HG03457 (cell line): ENCODE data around the gene KRTAP5-11.
"Not testable (repeated sequence)": the region's sequence is repeated elsewhere in the genome, so short reads cannot be mapped to it uniquely, and the experiment has no call there.

Experiments used
- ATAC-seq: cut with Tn5 transposase; IDR thresholded peaks from one replicate; pipeline ENCODE4 v1.9.1; 2021; ENCODE audit warnings: moderate number of reproducible peaks; ENCODE audit not compliant: unreplicated experiment

The KRTAP5-11 gene

GRCh38 chr11:71557257-71557656 lies 25.4 kb downstream of the KRTAP5-11 start:
- no peak for ATAC-seq

DNA sequence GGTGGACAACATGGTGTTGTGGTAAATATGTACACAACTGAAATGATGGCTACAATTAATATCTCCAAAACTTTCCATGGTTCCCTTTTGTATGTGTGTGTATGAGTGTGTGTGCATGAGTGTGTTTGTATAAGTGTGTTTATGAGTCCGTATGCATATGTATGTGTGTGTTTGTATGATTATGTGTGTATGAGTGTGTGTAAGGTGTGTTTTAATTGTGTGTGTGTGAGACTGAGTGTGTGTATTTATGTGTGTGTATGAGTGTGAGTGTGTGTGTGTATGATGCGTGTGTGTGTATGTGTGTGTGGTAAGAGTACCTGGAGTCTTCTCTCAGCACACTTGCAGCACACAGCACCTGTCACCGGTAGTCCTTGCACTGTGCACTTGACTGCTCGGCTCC lies 26.7 kb downstream of the KRTAP5-11 start:
- ATAC-seq, result no peak

DNA sequence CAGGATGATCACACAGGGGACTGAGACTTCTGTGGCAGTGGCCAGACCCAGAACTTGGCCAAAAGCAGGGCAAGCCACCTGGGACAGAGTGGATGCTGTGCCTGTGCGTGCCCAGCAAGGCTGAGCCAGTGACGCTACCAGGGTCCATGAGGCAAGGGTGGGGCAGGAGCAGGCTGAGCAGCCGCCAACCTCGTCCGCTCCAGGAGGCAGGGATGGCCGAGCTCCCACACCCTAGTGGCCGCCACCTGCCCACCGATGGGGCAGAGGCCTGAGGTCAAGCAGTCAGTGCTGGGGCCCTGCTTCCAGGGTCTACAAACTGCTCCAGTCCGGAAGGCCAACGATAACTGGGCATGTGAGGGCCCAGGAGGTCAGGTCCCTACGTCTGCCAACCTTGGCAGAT lies 27.2 kb downstream of the KRTAP5-11 start:
- ATAC-seq, result no peak

DNA sequence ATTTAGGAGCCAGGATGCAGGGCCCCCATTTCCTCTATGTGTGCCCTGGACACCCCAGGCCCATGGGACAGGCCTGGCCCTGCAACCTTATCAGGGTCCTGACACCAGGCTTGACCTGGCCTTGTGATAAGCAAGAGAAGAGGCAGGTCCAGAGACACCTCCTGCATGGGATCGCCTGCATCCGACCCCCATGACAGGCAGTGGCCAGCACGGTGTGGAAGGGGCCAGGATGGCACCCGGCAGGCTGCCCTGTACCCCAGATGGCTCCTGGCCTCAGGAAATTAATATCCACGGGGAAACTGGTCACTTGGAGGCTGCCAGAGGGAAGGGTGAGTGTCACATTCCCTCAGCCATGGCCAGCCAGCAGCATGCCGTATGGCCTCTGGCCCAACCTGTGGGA lies 27.7 kb downstream of the KRTAP5-11 start:
- ATAC-seq, result no peak

DNA sequence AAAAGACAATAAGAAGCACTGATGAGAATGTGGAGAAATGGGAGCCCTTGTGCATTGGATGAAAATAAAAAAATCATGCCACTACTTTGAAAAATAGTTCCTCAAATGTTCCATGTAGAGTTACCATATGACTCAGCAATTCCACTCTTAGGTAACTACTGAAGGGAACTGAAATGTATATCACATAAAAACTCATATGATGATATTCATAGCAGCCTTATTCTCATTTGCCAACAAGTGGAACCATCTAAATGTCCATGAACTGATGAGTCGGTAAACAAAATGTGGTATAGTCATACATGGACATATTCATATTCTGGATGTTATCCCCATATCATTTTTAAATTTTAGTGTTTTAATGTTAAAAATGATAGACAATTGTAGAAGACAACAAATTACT lies 31.0 kb downstream of the KRTAP5-11 start:
- ATAC-seq, result no peak

- ATAC-seq, result no peak
Observed at GRCh38 chr11:71548716-71549151, 33.9 kb downstream of the KRTAP5-11 start.

GRCh38 chr11:71548120-71548519 lies 34.6 kb downstream of the KRTAP5-11 start, which contains the start of gene KRTAP5-9:
TSS of gene KRTAP5-9 (plus strand) at chr11:71548420. CDS start at chr11:71548658, 238 bp downstream.
- ATAC-seq, result no peak

GRCh38 chr11:71545405-71545966 lies 37.2 kb downstream of the KRTAP5-11 start:
- ATAC-seq, result no peak

DNA sequence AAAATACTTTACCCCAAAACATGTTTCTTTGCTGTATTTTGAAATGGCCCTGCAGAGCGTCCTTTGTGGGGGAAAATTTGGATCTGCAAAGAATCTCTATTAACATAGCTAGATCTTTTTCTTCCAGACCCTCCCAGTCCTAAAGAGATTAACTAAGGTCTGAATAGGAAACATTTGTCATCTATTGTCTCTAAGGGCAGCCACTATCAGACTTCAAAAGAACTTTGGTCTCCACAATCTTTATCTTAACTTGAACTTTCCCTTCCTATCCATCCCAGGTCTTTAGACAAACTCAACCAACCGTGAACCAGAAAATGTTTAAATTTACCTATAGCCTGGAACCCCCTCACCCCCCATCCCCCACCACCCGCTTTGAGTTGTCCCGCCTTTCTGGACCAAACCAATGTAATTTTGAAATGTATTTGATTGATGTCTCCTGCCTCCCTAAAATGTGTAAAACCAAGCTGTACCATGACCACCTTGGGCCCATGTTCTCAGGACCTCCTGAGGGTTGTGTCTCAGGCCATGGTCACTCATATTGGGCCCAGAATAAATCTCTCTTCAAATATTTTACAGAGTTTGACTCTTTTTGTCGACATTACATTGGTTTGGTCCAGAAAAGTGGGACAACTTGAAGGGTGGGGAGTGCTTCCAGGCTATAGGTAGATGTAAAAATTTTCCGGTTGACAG lies 38.0 kb downstream of the KRTAP5-11 start:
- ATAC-seq, result no peak

DNA sequence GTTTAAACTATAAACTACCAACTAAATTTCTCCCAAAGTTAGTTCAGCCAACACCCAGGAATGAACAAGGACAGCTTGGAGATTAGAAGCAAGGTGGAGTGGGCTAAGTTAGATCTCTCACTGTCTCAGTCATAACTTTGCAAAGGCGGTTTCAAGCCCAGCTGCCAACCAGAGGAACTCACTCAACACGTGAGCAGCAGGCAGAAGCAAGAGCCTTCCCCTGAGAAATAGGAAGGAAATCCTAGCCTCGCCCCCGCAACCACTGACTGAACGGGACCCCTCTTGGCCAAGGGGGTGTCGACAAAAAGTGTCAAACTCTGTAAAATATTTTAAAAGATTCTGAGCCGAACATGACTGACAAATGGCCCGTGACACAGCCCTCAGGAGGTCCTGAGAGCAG lies 38.8 kb downstream of the KRTAP5-11 start:
- no peak for ATAC-seq

DNA sequence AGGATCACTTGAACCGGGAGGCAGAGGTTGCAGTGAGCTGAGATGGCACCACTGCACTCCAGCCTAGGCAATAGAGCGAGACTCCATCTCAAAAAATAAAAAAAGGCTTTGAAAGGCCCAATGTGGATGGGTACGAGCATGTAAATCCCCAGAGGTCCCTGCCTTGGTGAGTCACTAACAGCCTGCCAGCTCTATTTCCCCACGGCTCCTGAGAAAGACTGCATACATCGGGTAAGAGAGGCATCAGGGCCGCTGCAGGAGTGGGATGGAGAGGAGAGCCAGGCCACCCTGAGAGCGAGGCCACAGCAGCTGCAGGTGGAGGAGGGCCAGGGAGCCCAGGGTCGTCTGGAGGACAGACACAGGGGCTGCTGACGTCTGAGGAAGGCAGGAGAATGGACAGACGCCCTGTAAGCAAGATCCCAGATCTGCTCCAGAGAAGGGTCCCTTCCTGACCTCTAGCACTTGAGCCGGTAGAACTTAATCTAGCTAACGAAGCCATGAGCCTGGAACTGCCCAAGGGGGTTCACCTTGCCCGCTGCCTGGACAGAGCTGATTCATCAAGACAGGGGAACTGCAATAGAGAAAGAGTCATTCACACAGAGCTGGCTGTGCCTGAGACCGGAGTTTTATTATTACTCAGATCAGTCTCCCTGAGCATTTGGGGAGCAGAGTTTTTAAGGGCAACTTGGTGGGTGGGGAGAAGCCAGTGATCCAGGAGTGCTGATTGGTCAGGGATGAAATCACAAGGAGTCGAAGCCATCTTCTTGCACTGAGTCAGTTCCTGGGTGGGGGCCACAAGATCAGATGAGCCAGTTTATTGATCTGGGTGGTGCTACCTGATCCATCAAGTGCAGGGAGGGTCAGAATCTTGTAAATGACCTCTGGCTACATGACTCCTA lies 39.5 kb downstream of the KRTAP5-11 start:
- ATAC-seq, result no peak

GRCh38 chr11:71542382-71542781 lies 40.3 kb downstream of the KRTAP5-11 start:
- no peak for ATAC-seq

DNA sequence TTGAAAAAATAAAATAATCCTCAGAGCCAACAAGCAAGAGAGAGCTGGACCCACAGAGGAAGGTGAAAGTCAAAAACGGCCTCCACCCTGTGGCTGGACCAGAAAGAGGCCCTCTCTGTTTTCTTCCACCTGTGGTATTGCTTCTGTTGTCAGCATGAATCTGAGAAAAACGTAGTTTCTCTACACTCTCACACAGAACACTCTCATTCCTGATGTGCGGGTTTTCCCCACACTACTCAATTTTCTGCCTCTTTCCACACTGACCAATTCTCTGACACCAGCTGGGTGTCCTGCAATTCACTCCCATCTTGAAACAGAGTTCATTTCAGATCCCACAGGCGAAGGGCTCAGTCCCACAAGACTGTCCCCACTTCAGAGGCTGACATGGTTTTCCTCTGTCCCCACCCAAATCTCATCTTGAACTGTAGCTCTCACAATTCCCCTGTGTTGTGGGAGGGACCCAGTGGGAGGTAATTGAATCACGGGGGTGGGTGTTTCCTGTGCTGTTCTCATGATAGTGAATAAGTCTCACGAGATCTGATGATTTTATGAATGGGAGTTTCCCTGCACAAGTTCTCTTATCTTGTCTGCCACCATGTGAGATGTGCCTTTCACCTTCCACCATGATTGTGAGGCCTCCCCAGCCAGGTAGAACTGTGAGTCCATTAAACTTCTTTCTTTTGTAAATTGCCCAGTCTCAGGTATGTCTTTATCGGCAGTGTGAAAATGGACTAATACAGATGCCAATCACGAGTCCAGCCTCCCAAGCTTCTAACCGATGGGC lies 42.0 kb downstream of the KRTAP5-11 start:
- not testable (repeated sequence) for ATAC-seq

DNA sequence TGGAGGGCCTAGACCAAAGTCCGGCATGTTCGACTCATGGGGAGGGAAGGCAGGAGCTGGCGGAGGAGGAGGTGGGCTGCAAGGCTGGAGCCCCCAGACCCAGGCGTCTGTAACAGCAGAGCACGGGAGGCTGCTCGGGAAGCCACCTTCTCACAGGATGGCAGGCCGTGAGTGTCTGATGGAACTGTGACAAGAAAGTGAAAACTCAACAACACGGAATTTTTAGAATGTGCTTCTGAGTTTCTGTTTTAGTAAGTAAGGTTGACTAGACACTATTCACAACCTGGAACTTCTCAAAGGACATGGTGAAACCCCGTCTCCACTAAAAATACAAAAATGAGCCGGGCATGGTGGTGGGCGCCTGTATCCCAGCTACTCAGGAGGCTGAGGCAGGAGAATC lies 42.7 kb downstream of the KRTAP5-11 start:
- not testable (repeated sequence) for ATAC-seq

- ATAC-seq, result no peak
Observed at GRCh38 chr11:71539017-71539416, 43.7 kb downstream of the KRTAP5-11 start.

DNA sequence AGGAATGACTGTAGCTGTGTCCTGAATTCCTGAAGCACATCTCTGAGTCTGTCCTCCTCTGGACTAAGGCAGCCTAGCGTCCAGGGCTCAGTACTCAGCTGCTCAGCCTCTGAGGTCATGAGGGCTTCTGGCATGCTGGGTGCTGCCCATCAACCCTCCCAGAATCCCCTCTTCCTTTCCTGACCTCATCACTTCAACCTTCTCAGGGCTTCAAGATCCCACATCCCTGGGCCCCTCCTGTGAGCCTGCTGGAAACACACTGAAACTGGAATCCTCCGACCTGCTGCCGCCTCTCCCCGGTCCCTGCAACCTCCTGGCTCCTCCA lies 44.0 kb downstream of the KRTAP5-11 start:
- ATAC-seq, result no peak

DNA sequence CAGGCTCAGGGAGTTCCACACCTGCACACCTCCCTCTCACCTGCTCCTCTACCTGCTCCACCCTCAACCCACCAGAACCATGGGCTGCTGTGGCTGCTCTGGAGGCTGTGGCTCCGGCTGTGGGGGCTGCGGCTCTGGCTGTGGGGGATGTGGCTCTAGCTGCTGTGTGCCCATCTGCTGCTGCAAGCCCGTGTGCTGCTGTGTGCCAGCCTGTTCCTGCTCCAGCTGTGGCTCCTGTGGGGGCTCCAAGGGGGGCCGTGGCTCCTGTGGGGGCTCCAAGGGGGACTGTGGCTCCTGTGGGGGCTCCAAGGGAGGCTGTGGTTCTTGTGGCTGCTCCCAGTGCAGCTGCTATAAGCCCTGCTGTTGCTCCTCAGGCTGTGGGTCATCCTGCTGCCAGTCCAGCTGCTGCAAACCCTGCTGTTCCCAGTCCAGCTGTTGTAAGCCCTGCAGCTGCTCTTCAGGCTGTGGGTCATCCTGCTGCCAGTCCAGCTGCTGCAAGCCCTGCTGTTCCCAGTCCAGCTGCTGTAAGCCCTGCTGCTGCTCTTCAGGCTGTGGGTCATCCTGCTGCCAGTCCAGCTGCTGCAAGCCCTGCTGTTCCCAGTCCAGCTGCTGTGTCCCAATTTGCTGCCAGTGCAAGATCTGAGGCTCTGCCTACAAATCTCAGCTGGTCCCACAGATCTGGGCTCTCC lies 44.6 kb downstream of the KRTAP5-11 start, which contains the start of gene KRTAP5-8:
TSS of gene KRTAP5-8 (plus strand) at position 49 of the 689 bp plus-strand sequence. CDS start at position 80, 31 bp downstream.
- ATAC-seq, result not testable (repeated sequence)

- ATAC-seq, result no peak
Observed at GRCh38 chr11:71537537-71537936, 45.1 kb downstream of the KRTAP5-11 start.

GRCh38 chr11:71535825-71536224 lies 46.9 kb downstream of the KRTAP5-11 start:
- ATAC-seq, result no peak
